GM21825 (cell line): ENCODE measurements around the gene AJM1.
A peak's percentile ranks its signal among the peaks of the same experiment; 100 is the strongest.
"Not testable (repeated sequence)": the region's sequence is repeated elsewhere in the genome, so short reads cannot be mapped to it uniquely, and the experiment has no call there.

ENCODE experiments used
- ATAC-seq: cut with Tn5 transposase; IDR thresholded peaks from one replicate; pipeline ENCODE4 v1.9.1; 2021; ENCODE audit warnings: mild to moderate bottlenecking, moderate library complexity; ENCODE audit not compliant: unreplicated experiment

AJM1 gene

DNA sequence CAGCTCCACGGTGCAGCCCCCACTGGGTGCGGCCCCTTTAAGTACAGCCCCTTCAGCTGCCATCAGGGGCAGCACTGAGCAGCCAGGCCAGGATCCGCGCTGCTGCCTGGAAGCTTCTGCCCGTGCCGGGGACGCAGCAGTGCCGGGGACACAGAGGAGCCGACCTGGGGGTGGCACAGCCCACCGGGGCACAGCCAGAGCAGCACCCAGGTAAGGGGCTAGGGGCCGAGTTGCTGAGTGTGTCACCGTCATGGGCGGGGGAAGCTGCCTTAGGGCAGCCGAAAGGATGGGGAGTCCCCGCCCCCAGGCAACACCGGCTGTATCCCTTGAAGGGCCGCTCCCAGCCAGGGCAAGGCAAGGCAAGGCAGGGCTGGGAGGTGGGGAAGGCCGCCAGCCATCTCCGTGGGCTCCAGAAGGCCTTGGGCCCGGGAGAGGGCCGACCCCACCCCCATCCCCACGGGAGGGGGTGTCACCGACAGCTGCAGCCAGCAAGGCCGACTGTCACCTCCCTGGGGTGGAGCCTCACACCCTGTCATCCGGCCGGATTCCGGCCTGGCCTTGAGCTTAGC, at the start of gene AJM1:
TSS of gene AJM1 (plus strand) at position 99 of the 569 bp plus-strand sequence. CDS start 1,937 bp downstream, outside the sequence.
- ATAC-seq = peak; percentile 48

DNA sequence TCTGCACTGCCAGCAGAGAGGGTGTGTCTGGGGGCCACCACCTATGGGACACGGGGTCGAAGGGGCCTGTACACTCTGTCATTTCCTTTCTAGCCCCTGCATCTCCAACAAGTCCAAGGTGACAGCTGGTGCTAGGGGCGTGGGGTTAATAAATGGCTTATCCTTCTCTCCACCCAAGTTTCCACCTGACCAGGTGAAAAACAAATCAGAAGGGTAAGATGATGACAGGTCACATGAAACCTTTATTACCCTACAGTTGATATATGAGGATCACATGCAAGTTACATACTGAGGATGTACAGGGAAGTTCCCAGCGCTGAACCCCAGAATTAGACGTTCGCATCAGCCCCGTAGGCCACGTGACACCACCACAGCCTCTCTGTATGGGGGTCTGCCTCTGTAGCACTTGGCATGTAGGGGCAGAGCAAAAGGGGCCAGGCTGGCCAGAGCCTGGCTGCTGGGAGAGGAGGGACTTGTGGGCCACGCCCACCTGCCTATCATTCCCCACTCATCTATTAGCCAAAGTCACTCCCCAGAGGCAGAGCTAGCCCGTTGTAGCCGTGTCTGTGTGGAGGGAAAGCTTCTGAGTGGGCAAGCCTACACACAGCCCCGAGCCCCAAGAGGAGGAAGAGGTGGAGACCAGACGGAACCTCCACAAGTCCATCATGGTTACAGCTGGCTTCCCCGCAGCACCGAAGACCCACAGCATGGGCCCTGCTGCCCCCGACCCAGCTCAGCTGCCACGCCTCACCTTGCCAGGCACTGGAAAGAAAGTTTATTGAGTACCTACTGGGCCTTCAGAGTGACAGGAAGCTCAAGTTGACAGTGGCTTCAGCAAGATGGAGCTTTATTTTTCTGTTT, 49.0 kb upstream of the AJM1 start:
- ATAC-seq = no peak

DNA sequence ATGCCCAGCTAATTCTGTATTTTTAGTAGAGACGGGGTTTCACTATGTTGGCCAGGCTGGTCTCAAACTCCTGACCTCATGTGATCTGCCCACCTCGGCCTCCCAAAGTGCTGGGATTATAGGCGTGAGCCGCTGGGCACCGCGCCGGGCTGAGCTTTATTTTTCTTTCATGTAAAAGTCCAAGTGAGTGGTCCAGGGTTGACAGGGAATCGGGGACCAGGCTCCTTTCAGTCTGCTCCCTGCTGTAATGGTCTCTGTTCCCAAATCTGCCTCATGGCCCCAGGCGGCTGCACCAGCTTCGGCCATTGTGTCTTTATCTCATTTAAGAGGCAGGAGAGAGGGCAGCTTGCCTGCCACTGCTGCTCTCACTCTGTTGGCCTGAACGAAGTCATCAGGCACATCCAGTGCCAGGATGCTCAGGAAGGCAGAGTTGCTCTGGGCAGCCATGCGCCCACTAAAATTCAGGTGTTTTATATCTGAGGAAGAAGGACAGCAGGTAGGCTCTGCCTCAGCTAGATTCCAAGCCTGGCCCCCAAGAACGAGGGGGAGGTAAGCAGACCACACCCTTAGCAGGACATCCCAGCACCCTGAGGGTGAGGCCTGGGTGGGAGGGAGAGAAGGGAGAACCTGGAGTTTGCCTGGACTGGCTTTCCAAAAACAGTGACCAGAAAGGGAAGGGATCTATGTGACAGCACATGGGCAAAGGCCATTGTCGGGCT, 47.8 kb upstream of the AJM1 start:
- no peak for ATAC-seq

DNA sequence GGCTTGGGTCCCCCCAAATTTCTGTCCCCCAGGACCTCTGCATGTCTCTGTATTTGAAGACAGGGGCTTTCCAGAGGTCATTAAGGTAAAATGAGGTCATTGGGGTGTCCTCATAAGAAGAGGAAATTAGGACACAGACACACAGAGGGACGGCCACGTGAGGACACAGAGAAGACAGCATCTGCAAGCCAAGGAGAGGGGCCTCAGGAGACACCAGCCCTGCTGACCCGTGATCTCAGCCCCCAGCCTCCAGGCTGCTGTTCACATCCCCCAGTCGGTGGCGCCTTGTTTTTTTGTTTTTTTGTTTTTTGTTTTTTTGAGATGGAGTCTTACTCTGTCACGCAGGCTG, 47.3 kb upstream of the AJM1 start:
- ATAC-seq = no peak

DNA sequence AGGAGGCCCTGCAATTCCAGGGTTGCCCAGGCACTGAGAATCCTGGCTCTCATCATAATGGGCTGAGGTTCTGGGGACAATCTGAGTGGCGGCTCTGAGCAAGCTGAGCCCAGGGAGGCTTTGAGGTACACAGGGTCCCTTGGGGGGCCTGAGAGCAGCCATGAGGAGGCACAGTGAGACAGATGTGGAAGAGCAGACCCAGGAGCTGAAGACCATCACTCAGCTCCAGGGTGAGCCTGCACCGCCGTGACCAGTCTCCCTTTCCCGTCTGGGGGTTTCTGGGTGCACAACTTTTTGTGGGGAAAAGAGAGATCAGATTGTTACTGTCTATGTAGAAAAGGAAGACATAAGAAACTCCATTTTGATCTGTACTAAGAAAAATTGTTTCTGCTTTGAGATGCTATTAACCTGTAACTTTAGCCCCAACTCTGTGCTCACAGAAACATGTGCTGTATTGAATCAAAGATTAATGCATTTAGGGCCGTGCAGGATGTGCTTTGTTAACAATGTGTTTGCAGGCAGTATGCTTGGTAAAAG, 46.0 kb upstream of the AJM1 start, which contains the start of gene CCDC183:
TSS of gene CCDC183 (plus strand) at position 101 of the 537 bp plus-strand sequence. CDS start at position 161, 60 bp downstream.
- no peak for ATAC-seq

DNA sequence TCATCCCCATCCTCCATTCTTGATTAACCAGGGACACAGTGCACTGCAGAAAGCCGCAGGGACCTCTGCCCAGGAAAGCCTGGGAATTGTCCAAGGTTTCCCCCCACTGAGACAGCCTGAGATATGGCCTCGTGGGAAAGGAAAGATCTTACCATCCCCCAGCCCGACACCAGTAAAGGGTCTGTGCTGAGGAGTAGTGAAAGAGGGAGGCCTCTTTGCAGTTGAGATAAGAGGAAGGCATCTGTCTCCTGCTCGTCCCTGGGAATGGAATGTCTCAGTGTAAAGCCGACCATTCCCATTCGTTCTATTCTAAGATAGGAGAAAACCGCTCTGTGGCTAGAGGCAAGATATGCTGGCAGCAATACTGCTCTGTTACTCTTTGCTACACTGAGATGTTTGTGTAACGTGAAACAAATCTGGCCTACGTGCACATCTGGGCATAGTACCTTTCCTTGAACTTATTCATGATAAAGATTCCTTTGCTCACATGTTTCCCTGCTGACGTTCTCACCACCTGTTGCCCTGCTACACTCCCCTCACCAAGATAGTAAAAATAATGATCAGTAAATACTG, 45.4 kb upstream of the AJM1 start:
- not testable (repeated sequence) for ATAC-seq

DNA sequence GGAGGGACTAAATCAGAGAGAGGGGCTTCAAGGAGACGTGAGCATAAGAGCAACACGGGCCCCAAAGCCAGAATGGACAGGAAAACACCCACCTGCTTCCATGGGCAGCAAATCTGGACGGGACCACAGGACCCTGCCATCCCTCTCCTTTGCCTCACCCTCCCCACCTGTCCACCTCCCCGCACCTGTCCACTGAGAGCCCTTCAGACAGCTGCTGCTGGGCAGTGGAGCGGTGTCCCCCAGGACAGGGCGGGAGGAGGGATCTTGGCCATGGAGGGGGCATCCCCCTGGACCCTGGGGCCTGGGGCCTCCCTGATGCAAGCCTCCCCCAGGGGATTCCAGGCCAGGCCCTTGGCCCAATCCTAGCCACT, 43.6 kb upstream of the AJM1 start:
- ATAC-seq = no peak

DNA sequence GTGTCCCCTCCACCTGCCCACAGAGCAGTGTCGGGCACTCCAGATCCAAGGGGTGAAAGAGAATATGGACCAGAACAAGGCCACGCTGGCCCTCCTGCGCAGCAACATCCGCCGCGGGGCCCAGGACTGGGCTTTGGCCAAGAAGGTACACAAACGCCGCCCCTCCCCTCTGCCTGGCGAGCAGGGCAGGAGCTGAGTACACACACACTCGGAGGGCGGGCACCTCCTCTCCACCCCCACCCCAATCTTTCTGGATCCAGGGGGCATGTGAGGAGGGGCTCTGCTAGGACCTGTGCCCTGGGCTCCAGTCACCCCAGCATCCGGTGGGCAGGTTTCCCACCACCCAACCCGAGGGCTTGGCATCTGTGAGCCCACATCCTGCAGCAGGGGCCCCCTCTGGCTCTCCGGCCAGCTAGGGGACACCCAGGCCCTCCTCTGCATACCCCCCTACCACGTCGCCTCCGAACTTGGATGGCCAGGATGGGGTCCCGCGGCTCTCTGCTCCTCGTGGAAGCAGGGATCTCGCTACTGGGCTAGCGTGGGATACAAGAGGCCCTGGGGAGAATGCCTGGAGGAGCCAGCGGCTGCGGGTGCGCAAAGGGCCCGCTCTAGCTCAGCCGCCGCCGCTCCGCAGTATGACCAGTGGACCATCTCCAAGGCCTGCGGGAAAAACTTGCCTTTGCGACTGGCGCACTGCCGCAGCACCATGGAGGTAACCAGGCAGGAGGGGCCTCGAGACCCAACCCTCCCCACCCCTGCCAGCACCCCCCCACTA, 43.0 kb upstream of the AJM1 start:
- no peak for ATAC-seq

DNA sequence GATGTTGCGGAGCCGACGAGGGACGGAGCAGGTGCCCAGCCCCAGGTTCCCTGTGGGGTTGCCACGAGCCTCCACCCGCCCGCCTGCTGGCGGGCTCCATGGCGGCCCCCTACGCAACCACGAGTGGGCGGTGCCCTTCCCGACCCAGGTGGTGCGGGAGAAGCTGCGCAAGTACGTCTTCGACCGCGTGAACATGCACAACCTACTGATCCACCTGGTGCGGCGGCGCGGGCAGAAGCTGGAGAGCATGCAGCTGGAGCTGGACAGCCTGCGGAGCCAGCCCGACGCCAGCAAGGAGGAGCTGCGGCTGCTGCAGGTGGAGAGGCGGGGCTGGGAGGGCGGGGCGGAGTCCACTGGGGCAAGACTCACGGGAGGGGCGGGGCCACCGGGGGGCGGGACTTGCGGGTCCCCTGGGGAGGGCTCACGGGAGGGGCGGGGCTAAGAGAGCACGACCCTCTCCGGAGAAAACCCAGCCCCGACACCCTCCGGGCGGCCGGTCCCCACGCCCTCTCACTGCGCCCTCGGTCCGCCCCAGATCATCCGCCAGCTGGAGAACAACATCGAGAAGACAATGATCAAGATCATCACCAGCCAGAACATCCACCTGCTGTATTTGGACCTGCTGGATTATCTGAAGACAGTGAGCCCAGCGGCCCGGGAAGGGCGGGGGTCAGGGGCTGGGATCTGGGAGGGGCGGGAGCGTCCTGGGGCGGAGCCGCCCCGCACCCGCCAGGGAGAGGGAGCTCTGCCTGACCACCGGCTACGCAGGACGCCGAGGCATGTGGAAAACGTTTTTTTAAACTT, 42.2 kb upstream of the AJM1 start:
- no peak for ATAC-seq

DNA sequence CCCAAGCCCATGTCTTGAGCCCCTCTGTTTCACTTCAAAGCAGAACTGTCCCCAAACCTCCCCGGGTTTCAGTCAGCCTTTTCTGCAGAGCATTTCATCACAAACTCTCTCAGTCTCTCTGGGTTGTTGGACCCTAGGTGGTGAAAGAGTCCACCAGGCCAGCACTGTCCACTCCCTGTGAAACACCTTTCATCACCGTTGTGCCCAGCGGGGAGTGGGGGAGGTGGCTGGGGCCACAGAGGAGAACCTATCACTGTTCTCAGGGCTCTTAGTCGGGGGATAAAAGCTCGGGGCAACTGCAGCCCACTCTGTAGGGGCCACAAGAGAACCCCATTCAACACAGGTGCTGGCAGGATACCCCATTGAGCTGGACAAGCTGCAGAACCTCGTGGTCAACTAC, 40.0 kb upstream of the AJM1 start:
- no peak for ATAC-seq

DNA sequence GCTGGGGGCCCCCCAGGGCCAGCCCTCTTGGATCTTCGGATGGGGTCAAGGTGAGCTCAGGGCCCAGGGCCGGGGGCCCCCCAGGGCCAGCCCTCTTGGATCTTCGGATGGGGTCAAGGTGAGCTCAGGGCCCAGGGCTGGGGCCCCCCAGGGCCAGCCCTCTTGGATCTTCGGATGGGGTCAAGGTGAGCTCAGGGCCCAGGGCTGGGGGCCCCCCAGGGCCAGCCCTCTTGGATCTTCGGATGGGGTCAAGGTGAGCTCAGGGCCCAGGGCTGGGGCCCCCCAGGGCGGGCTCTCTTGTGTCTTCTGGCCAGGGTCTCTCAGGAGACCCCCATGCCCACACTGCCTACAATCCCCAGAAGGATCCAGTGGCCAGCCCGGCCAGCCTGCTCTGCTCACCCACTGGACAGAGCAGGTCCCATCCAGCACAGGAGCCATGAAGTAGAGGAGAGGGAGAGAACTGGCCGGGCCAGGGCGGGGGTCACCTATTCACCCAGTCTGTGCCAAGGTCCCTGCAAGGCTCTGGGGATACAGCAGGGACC, 39.2 kb upstream of the AJM1 start:
- ATAC-seq = not testable (repeated sequence)

DNA sequence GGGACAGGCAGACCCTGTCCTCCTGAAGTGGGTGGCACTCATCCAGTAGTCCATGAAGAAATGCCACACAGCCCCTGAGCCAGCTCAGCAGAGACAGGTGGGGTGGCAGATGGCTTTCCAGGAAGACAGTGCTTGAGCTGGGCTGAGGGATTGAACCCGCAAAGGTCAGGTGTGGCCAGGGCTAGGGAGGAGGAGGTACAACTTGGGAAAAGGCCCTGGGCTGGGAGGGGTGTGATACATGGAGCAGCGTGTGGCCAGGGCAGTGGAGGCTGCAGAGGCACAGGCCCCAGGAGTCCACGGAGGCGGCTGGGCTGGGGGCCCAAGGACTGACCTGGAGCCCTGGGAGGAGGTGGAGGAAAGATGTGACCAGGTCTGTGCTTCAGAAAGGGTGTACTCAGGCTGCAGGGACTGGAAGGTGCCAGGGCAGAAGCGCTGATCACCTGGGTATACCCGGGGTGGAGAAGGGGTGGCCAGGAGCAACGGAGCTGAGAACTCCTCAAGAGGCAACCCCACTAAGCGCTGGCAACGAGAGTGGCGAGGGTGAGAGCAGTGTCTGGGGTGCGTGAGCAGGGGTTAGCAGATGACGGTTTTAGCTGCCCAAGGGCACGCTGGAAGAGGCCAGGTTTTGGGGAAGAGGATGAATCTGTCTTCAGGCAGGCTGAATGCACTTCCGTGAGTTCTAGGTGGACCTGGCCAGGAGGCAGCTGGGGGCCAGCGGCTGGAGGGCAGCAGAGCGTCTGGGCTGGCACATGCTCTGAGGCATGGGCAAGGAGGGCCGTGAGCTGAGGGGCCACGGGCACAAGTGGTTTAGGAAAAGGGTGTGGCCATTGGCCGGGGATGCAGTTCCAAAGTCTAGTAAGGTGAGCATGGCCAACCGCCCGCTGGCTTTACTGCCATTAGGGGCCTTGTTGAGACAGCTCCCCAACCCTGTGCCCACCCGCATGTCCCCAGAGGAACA, 38.4 kb upstream of the AJM1 start:
- ATAC-seq = no peak

DNA sequence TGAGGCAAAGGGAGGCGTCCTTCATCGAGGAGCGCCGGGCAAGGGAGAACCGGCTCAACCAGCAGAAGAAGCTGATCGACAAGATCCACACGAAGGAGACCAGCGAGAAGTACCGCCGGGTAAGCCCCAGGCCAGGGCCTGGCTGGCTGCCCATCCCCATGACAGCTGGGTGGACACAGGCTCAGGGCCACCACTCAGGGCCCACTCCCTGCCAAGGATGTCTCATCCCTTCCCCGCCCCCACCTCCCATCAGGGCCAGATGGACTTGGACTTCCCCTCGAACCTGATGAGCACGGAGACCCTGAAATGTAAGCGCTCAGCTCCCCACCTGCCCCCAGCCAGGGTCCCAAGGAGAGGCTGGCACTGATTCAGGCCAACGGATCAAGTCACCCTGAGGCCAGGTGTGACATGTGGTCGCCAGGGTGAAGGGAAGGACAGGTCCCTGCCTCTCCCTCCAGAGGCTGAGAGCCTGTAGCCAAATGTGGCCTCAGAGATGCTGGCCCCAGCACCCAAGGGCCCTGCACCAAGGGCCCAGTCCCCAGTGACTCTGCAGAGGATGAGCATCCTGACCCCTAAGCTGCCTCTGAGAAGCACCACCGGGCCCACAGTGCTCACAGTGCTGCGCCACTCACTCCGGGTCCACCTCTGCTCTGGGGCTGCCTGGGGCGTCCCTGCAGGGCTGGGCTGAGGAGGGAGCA, 37.6 kb upstream of the AJM1 start:
- ATAC-seq = no peak

DNA sequence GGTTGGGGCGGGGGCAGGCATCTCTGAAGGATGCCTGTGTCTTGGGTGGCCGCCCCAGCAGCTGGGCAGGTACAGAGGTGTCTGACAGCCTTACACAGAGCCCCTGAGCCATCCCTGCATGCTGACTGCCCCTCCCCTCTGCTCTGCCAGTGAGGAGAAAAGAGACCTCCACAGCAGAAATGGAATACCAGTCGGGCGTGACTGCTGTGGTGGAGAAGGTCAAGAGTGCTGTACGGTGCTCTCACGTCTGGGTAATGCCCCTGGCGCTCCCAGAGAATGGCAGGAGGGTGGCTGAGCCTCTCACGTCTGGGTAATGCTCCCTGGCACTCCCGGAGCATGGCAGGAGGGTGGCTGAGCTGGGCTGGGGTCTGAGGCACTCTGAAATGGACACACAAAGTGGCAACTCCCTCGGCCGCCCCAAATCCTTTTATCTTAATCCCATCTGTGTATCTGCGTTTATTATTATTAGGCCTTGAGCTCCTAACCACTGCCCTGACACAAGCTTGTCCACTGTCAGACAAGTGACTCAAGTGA, 37.0 kb upstream of the AJM1 start:
- ATAC-seq = no peak

DNA sequence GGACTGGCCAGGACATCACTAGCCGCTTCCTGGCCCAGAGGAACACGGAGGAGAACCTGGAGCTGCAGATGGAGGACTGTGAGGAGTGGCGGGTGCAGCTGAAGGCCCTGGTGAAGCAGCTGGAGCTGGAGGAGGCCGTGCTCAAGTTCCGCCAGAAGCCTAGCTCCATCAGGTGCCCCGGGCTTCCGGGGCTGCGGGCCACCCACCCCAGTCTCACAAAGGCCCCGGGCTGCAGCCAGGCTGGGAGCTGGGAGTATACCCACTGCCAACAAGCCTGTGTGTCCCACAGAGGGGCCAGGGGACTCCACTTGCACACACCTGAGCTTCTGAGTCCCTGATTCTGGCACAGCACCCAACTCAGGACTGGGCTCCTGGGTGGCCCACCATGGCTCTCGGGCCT, 36.2 kb upstream of the AJM1 start:
- no peak for ATAC-seq

DNA sequence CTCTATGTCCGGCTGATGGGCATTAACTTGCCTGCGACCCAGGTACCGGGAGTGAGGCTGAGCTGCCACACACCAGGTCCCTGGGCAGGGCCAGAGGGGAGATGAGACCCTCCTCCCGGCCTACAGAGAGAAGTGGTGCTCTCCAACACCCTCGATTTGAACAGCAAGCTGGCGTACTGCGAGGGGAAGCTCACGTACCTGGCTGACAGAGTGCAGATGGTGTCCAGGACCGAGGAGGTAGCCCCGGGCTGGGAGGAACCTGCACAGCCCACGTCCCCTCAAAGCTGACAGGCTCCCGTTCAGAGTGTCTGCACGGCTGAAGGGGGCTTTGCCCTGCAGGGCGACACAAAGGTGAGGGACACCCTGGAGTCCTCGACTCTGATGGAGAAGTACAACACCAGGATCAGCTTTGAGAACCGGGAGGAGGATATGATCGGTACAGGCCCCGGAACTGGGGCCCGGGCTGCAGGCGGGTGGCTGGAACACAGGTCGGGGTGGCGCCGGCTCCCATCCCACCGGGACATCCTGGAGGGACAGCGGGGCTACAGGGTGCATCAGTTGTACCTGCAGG, 35.6 kb upstream of the AJM1 start:
- ATAC-seq = no peak
